PC-3 (cell line): ENCODE results near the gene TPST1.

Experiments used
- CTCF ChIP-seq: fragments of 300-600 bp; sonication (generic); conservative IDR thresholded peaks from 2 replicates; pipeline ENCODE4 v1.5.1; 2017; ENCODE audit warnings: antibody characterized with exemption, low read depth, mild to moderate bottlenecking, low read length
- EZH2 ChIP-seq: fragments of 300-600 bp; sonication (generic); IDR thresholded peaks from one replicate; pipeline ENCODE4 v1.6.1; 2017; ENCODE audit warnings: antibody characterized with exemption, mild to moderate bottlenecking, low read length; ENCODE audit not compliant: unreplicated experiment
- EZH2phosphoT487 ChIP-seq: fragments of 300-600 bp; sonication (generic); IDR thresholded peaks from 2 replicates; pipeline ENCODE4 v1.6.1; 2018; ENCODE audit warnings: mild to moderate bottlenecking, antibody characterized with exemption, low read length, borderline replicate concordance

- no peak for TF ChIP-seq CTCF
- TF ChIP-seq EZH2: no peak
- TF ChIP-seq EZH2phosphoT487: no peak
Measured at GRCh38 chr7:66181845-66182244, 23.3 kb upstream of the TPST1 start.
